Loucy (cell line): ENCODE measurements around the gene ELL3.

Source experiments
- H2AFZ ChIP-seq: fragments of 200-600 bp; sonication (generic); 2 replicates; pipeline ENCODE4 v1.6.0; 2016; ENCODE audit warnings: antibody characterized with exemption, mild to moderate bottlenecking, low read length, moderate library complexity
- H3F3A ChIP-seq: fragments of 200-600 bp; 2 replicates; pipeline ENCODE4 v1.6.0; 2016; ENCODE audit warnings: antibody characterized with exemption, low read depth, mild to moderate bottlenecking
- H3K27me3 ChIP-seq: fragments of 200-600 bp; sonication (generic); 2 replicates; pipeline ENCODE4 v1.6.1; 2014; ENCODE audit warnings: low read length, mild to moderate bottlenecking; ENCODE audit not compliant: insufficient read depth, poor library complexity, severe bottlenecking
- H3K36me3 ChIP-seq: fragments of 200-600 bp; sonication (generic); 2 replicates; pipeline ENCODE4 v1.6.1; 2016; ENCODE audit warnings: low read length; ENCODE audit not compliant: insufficient read depth
- H3K4me1 ChIP-seq: fragments of 200-600 bp; sonication (generic); 2 replicates; pipeline ENCODE4 v1.5.1; 2014; ENCODE audit warnings: low read length, mild to moderate bottlenecking; ENCODE audit not compliant: insufficient read depth, poor library complexity, severe bottlenecking
- H3K4me2 ChIP-seq: fragments of 200-600 bp; sonication (generic); 2 replicates; pipeline ENCODE4 v1.6.0; 2014; ENCODE audit warnings: antibody characterized with exemption, low read length, low read depth, mild to moderate bottlenecking; ENCODE audit not compliant: poor library complexity, severe bottlenecking
- H3K4me3 ChIP-seq: fragments of 200-600 bp; sonication (generic); 2 replicates; pipeline ENCODE4 v1.5.1; 2014; ENCODE audit warnings: low read length, mild to moderate bottlenecking, mixed read lengths; ENCODE audit not compliant: poor library complexity, severe bottlenecking
- H3K79me2 ChIP-seq: fragments of 200-600 bp; sonication (generic); 2 replicates; pipeline ENCODE4 v1.6.1; 2014; ENCODE audit warnings: low read length; ENCODE audit not compliant: insufficient read depth
- H3K9ac ChIP-seq: fragments of 200-600 bp; sonication (generic); 2 replicates; pipeline ENCODE4 v1.6.0; 2014; ENCODE audit warnings: mild to moderate bottlenecking, low read depth, low read length, moderate library complexity; ENCODE audit not compliant: poor library complexity, severe bottlenecking
- H3K9me2 ChIP-seq: fragments of 200-600 bp; sonication (generic); replicated peaks from 2 replicates; pipeline ENCODE4 v1.6.1; 2016; ENCODE audit warnings: low read depth, low read length, mixed read lengths
- H3K9me3 ChIP-seq: fragments of 200-600 bp; sonication (generic); 2 replicates; pipeline ENCODE4 v1.6.1; 2014; ENCODE audit warnings: mild to moderate bottlenecking, antibody characterized with exemption, low read length, low read depth; ENCODE audit not compliant: insufficient read depth
- H4K20me1 ChIP-seq: fragments of 200-600 bp; sonication (generic); 2 replicates; pipeline ENCODE4 v1.6.0; 2014; ENCODE audit warnings: antibody characterized with exemption, low read length, mild to moderate bottlenecking; ENCODE audit not compliant: insufficient read depth, poor library complexity, severe bottlenecking
- EZH2phosphoT487 ChIP-seq: fragments of 200-600 bp; IDR thresholded peaks from 2 replicates; pipeline ENCODE4 v1.6.1; 2018; ENCODE audit warnings: antibody characterized with exemption, mild to moderate bottlenecking, moderate library complexity, borderline replicate concordance
- TF ChIP-seq, protein P1 (sequence below): fragments of 200-600 bp; sonication (generic); conservative IDR thresholded peaks from 2 replicates; pipeline ENCODE4 v1.5.1; 2014; ENCODE audit warnings: mild to moderate bottlenecking, antibody characterized with exemption, low read length

The ELL3 gene

DNA sequence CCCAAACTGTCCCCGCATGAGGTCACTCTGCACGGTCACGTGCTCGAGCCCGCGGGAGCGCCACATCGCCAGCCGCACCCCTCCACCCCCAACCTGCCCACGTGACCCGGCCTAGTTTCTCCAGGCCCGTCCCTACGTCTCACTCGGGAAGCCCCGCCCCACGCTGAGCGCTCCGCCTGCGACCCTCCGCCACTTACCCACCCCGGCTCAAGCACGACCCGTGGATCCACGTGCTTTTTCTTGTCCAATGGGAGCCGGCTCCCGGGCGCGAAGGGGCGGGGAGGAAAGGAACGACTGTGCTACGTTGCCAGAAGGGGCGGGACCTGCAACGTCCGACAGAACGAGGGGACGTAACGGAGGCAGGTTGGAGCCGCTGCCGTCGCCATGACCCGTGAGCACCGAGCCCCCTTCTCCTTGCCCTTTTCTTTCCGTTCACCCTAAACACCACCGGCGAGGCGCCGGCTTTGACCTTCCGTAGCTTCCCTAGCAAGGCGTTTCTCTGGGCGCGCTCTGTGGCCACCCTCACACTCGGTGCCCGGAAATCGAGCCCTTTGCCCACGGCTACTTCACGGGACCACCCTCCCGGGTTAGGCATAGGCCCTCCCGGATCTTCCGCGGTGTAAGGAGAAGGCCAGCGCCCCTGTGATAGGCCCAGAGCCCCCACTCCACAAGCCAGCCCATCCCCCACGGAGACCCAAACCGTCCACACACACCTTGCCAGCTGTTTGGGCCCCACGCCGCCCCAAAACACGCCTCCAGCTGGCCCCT, 15.4 kb upstream of the ELL3 start, which contains the start of gene SERF2:
Gene SERF2, plus strand, starts transcription at position 328 of the 768 bp plus-strand sequence. Its CDS starts 57 bp downstream, at position 385.
- peaks cover 46% of the 10 kb centered on the region for H4K20me1 ChIP-seq
- H3K4me1 ChIP-seq, result peaks cover 38% of the 10 kb centered on the region
- H3K9me3 ChIP-seq, result no peaks in the 10 kb centered on the region
- 0 out of 2 replicates have a peak, but pooled peaks cover 2% of the 10 kb centered on the region for H3F3A ChIP-seq
- no peak for TF ChIP-seq EZH2phosphoT487
- TF ChIP-seq, protein P1, sequence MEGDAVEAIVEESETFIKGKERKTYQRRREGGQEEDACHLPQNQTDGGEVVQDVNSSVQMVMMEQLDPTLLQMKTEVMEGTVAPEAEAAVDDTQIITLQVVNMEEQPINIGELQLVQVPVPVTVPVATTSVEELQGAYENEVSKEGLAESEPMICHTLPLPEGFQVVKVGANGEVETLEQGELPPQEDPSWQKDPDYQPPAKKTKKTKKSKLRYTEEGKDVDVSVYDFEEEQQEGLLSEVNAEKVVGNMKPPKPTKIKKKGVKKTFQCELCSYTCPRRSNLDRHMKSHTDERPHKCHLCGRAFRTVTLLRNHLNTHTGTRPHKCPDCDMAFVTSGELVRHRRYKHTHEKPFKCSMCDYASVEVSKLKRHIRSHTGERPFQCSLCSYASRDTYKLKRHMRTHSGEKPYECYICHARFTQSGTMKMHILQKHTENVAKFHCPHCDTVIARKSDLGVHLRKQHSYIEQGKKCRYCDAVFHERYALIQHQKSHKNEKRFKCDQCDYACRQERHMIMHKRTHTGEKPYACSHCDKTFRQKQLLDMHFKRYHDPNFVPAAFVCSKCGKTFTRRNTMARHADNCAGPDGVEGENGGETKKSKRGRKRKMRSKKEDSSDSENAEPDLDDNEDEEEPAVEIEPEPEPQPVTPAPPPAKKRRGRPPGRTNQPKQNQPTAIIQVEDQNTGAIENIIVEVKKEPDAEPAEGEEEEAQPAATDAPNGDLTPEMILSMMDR, result no peak
- H3K9ac ChIP-seq, result peak within 1 kb of the TSS; percentile 98
- H3K79me2 ChIP-seq, result peaks cover 44% of the 10 kb centered on the region
- no peaks in the 10 kb centered on the region for H3K9me2 ChIP-seq
- peak within 1 kb of the TSS; percentile 88 for H3K4me3 ChIP-seq
- H3K27me3 ChIP-seq, result peaks cover 6% of the 10 kb centered on the region
- H3K4me2 ChIP-seq, result peak within 1 kb of the TSS; percentile 97
- H2AFZ ChIP-seq, result peak within 1 kb of the TSS; percentile 86
- H3K36me3 ChIP-seq, result peaks cover 24% of the 10 kb centered on the region; the same call in 1 of the 2 replicates

DNA sequence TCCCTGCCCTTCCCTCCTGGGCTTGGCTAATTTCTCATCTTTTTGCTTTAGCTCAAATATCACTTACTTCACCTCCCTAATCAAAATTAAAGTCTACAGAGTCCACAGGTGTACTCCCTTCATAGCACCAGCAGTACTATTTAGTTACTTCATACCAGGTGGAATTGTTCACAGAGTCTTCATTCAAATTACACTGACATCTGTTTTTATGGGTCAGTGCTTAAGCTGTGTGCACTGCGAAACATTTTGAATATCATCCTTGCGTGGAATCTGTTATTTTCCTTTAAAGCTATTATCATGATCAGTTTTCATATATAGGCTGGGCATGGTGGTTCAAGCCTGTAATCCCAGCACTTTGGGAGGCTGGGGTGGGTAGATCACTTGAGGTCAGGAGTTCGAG, 12.6 kb upstream of the ELL3 start:
- H3K9me2 ChIP-seq, result no peaks in the 10 kb centered on the region
- H3K36me3 ChIP-seq, result peaks cover 5% of the 10 kb centered on the region; the same call in 1 of the 2 replicates
- no peaks in the 10 kb centered on the region for H3F3A ChIP-seq
- TF ChIP-seq, protein P1, result no peak
- TF ChIP-seq EZH2phosphoT487, result no peak
- peaks cover 23% of the 10 kb centered on the region for H3K79me2 ChIP-seq
- peaks cover 21% of the 10 kb centered on the region for H4K20me1 ChIP-seq
- no peak overlapping the region for H2AFZ ChIP-seq
- H3K4me1 ChIP-seq, result peaks cover 20% of the 10 kb centered on the region
- peaks cover 6% of the 10 kb centered on the region for H3K27me3 ChIP-seq
- H3K9ac ChIP-seq, result no peak overlapping the region
- no peaks in the 10 kb centered on the region for H3K9me3 ChIP-seq
- H3K4me2 ChIP-seq, result no peak overlapping the region
- H3K4me3 ChIP-seq, result no peak overlapping the region

GRCh38 chr15:43779016-43779415, 2.2 kb upstream of the ELL3 start:
- H3K36me3 ChIP-seq, result peaks cover 3% of the 10 kb centered on the region; the same call in 1 of the 2 replicates
- H4K20me1 ChIP-seq, result peaks cover 9% of the 10 kb centered on the region
- no peaks in the 10 kb centered on the region for H3K9me3 ChIP-seq
- no peaks in the 10 kb centered on the region for H3K27me3 ChIP-seq
- peaks cover 19% of the 10 kb centered on the region for H3K4me1 ChIP-seq
- H3K9ac ChIP-seq, result no peak overlapping the region
- H3K9me2 ChIP-seq, result no peaks in the 10 kb centered on the region
- H2AFZ ChIP-seq, result no peak overlapping the region
- no peak overlapping the region for H3K4me2 ChIP-seq
- TF ChIP-seq EZH2phosphoT487, result no peak
- TF ChIP-seq, protein P1, result no peak
- no peaks in the 10 kb centered on the region for H3K79me2 ChIP-seq
- H3F3A ChIP-seq, result 0 out of 2 replicates have a peak, but pooled peaks cover 3% of the 10 kb centered on the region
- H3K4me3 ChIP-seq, result no peak overlapping the region
